MM.1S (cell line): Measurements from ENCODE around the gene COX6A1.

Experiments
- DNase-seq: peaks from one replicate; pipeline ENCODE4 v3.0.0-alpha.2; 2015
- H2AFZ ChIP-seq: fragments of 300-600 bp; sonication (generic); 2 replicates; pipeline ENCODE4 v1.6.0; 2016; ENCODE audit warnings: antibody characterized with exemption, low read length
- H3F3A ChIP-seq: fragments of 300-600 bp; sonication (generic); 2 replicates; pipeline ENCODE4 v1.6.1; 2016; ENCODE audit warnings: mild to moderate bottlenecking, antibody characterized with exemption, low read length, moderate library complexity, mixed read lengths; ENCODE audit not compliant: insufficient read depth
- H3K27ac ChIP-seq: fragments of 300-600 bp; sonication (generic); 2 replicates; pipeline ENCODE4 v1.5.1; 2016; ENCODE audit warnings: mild to moderate bottlenecking, low read length
- H3K27me3 ChIP-seq: fragments of 300-600 bp; sonication (generic); replicated peaks from 2 replicates; pipeline ENCODE4 v1.6.0; 2016; ENCODE audit warnings: low read length; ENCODE audit not compliant: insufficient read depth
- H3K36me3 ChIP-seq: fragments of 300-600 bp; sonication (generic); replicated peaks from 2 replicates; pipeline ENCODE4 v1.6.1; 2016; ENCODE audit warnings: mild to moderate bottlenecking, low read length, mixed read lengths; ENCODE audit not compliant: insufficient read depth
- H3K4me1 ChIP-seq: fragments of 300-600 bp; sonication (generic); 2 replicates; pipeline ENCODE4 v1.6.1; 2016; ENCODE audit warnings: low read length, mixed read lengths
- H3K4me2 ChIP-seq: fragments of 300-600 bp; sonication (generic); 2 replicates; pipeline ENCODE4 v1.6.0; 2016; ENCODE audit warnings: low read depth, low read length
- H3K4me3 ChIP-seq: fragments of 300-600 bp; sonication (generic); 2 replicates; pipeline ENCODE4 v1.5.1; 2016; ENCODE audit warnings: low read length, mixed read lengths
- H3K79me2 ChIP-seq: fragments of 300-600 bp; sonication (generic); 2 replicates; pipeline ENCODE4 v1.6.1; 2016; ENCODE audit warnings: mixed run types, low read length, mixed read lengths
- H3K9ac ChIP-seq: fragments of 300-600 bp; sonication (generic); 2 replicates; pipeline ENCODE4 v1.6.1; 2016; ENCODE audit warnings: low read length, mixed read lengths
- H3K9me2 ChIP-seq: fragments of 300-600 bp; sonication (generic); replicated peaks from 2 replicates; pipeline ENCODE4 v1.6.1; 2016; ENCODE audit warnings: mild to moderate bottlenecking, low read length, mixed read lengths; ENCODE audit not compliant: insufficient read depth
- H3K9me3 ChIP-seq: fragments of 300-600 bp; sonication (generic); replicated peaks from 2 replicates; pipeline ENCODE4 v1.6.1; 2016; ENCODE audit warnings: mild to moderate bottlenecking, low read length, mixed read lengths; ENCODE audit not compliant: insufficient read depth
- H4K20me1 ChIP-seq: fragments of 300-600 bp; sonication (generic); 2 replicates; pipeline ENCODE4 v1.6.1; 2016; ENCODE audit warnings: mild to moderate bottlenecking, low read length, moderate library complexity, mixed read lengths; ENCODE audit not compliant: insufficient read depth
- EZH2 ChIP-seq: fragments of 300-600 bp; sonication (generic); optimal IDR thresholded peaks from 2 replicates; pipeline ENCODE3; 2017; ENCODE audit warnings: low read depth, mild to moderate bottlenecking, antibody characterized with exemption, low read length, mixed read lengths
- EZH2phosphoT487 ChIP-seq: fragments of 300-600 bp; sonication (generic); IDR thresholded peaks from 2 replicates; pipeline ENCODE4 v1.6.1; 2018; ENCODE audit warnings: antibody characterized with exemption, low read length
- TF ChIP-seq, protein P1 (sequence below): fragments of 300-600 bp; sonication (generic); IDR thresholded peaks from 2 replicates; pipeline ENCODE4 v1.5.1; 2016; ENCODE audit warnings: antibody characterized with exemption, low read length, mixed read lengths

Gene COX6A1

DNA sequence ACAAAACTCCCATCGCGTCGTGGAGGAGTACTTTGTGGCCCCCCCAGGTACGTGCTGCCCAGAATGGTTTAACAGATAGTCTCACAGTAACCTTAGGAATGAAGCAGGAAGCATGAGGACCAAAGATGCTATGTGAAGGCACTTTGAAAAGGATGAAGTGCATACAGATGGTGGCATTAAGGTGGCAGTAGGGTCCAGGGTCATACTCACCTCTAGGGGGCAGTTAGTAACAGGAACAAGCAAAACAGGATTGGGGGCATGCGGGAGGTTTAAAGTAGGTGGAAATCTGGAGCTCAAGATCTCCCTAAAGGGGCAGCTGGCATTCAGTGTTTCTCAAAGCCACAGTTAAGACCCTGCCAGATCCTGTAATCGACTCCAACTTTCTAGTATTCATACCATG, 19.2 kb downstream of the COX6A1 start:
- Histone ChIP-seq H3K27me3 (no peaks in the 10 kb centered on the region), H3K27ac (no peak overlapping the region), H4K20me1 (no peaks in the 10 kb centered on the region), H3K9me3 (no peaks in the 10 kb centered on the region), H3K9ac (no peak overlapping the region), H2AFZ (no peak overlapping the region), H3K4me2 (no peak overlapping the region), H3K4me3 (no peak overlapping the region), H3F3A (peaks cover 3% of the 10 kb centered on the region; the same call in 1 of the 2 replicates), H3K4me1 (no peaks in the 10 kb centered on the region), H3K9me2 (no peaks in the 10 kb centered on the region), H3K79me2 (0 out of 2 replicates have a peak, but pooled peaks cover 7% of the 10 kb centered on the region), H3K36me3 (no peaks in the 10 kb centered on the region)
- no peak for DNase-seq
- TF ChIP-seq EZH2 (no peak), EZH2phosphoT487 (no peak)
- TF ChIP-seq, protein P1, sequence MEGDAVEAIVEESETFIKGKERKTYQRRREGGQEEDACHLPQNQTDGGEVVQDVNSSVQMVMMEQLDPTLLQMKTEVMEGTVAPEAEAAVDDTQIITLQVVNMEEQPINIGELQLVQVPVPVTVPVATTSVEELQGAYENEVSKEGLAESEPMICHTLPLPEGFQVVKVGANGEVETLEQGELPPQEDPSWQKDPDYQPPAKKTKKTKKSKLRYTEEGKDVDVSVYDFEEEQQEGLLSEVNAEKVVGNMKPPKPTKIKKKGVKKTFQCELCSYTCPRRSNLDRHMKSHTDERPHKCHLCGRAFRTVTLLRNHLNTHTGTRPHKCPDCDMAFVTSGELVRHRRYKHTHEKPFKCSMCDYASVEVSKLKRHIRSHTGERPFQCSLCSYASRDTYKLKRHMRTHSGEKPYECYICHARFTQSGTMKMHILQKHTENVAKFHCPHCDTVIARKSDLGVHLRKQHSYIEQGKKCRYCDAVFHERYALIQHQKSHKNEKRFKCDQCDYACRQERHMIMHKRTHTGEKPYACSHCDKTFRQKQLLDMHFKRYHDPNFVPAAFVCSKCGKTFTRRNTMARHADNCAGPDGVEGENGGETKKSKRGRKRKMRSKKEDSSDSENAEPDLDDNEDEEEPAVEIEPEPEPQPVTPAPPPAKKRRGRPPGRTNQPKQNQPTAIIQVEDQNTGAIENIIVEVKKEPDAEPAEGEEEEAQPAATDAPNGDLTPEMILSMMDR = no peak; the same call in 1 of the 2 replicates

DNA sequence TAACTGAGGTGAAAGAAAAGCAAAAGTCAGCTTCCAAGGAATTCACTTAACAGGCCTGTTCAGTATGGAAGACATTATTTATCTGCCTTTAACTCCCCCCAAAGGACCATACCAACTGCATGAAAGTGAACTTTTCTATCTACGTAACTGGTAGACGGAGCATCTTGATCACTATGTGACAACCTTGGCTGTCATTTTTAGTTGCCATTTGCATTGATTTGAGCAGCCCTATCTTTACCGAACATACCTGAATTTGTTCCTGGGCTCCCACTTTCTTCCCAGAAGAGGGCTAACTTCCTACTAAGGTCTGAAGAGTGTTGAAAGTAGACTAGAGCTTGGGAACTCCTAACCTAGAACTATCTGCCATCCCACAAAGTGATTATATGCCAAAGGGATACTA, 22.2 kb downstream of the COX6A1 start:
- Histone ChIP-seq H3K9ac (no peak overlapping the region), H3K27ac (no peak overlapping the region), H3K4me3 (no peak overlapping the region), H3K4me1 (no peaks in the 10 kb centered on the region), H3K9me2 (no peaks in the 10 kb centered on the region), H2AFZ (no peak overlapping the region), H3K36me3 (no peaks in the 10 kb centered on the region), H3K9me3 (no peaks in the 10 kb centered on the region), H3K4me2 (no peak overlapping the region), H3K79me2 (peaks cover 21% of the 10 kb centered on the region), H3K27me3 (no peaks in the 10 kb centered on the region), H4K20me1 (no peaks in the 10 kb centered on the region), H3F3A (no peaks in the 10 kb centered on the region)
- no peak for DNase-seq
- TF ChIP-seq EZH2 (no peak), EZH2phosphoT487 (no peak)
- TF ChIP-seq, protein P1 = no peak

DNA sequence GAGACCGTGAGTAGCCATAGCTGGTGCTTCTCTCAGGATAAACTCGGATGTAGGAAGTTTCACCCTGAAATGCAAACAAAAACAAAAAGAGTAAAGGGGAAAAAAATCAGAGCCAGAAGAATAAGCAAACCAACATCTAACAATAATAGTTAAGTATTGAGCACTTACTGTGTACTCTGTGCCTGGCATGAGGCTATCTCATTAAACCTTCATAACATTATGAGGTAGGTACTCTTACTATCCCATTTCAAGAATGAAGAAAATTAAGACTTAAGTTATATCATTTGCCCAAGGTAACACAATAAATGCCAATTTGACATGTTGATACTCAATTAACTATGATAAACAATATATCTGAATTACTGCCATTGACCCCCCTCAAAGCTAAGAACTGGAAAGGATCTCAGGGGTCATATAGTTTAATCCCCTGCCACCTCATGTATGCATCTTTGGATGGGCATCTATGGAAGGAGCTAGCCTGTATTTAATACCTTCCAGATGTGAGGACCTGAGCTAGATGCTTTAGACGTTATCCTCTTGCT, 24.3 kb downstream of the COX6A1 start:
- H3K9me3 ChIP-seq = no peaks in the 10 kb centered on the region
- H3K9ac ChIP-seq = no peak overlapping the region
- no peak for DNase-seq
- H3K4me1 ChIP-seq = no peaks in the 10 kb centered on the region
- no peak overlapping the region for H3K4me2 ChIP-seq
- H3K27me3 ChIP-seq = no peaks in the 10 kb centered on the region
- H3K36me3 ChIP-seq = no peaks in the 10 kb centered on the region
- no peak overlapping the region for H2AFZ ChIP-seq
- no peaks in the 10 kb centered on the region for H4K20me1 ChIP-seq
- H3K79me2 ChIP-seq = peaks cover 41% of the 10 kb centered on the region
- H3K9me2 ChIP-seq = no peaks in the 10 kb centered on the region
- no peak overlapping the region for H3K4me3 ChIP-seq
- no peaks in the 10 kb centered on the region for H3F3A ChIP-seq
- no peak overlapping the region for H3K27ac ChIP-seq
- TF ChIP-seq EZH2phosphoT487 (no peak), EZH2 (no peak)
- TF ChIP-seq, protein P1 = no peak
